Astrocyte (in vitro differentiated cells and primary cell): ENCODE measurements around the gene CALU. TPM values are rescaled to one million over a fixed set of nuclear protein-coding genes. Genes with fewer than 3 reads are reported as not detected.

Experiments
- DNase-seq: peaks from one replicate; pipeline ENCODE4 v3.0.0-alpha.2; 2010; ENCODE audit warnings: low read depth
- FAIRE-seq: peaks from 2 replicates; lab custom pipeline; 2011; peaks lifted over from hg19 to GRCh38; lab: Jason Lieb, UNC
- H2AFZ ChIP-seq: 2 replicates; pipeline ENCODE4 v1.6.0; 2012; ENCODE audit warnings: low read depth, low read length, inconsistent platforms
- H3K27ac ChIP-seq: 2 replicates; pipeline ENCODE4 v1.5.1; 2011; ENCODE audit warnings: low read depth, low read length, inconsistent platforms
- H3K27me3 ChIP-seq: 2 replicates; pipeline ENCODE4 v1.6.0; 2011; ENCODE audit warnings: low read length, inconsistent platforms; ENCODE audit not compliant: insufficient read depth
- H3K36me3 ChIP-seq: 2 replicates; pipeline ENCODE4 v1.5.1; 2011; ENCODE audit warnings: low read length, inconsistent platforms; ENCODE audit not compliant: insufficient read depth
- H3K4me1 ChIP-seq: 2 replicates; pipeline ENCODE4 v1.5.1; 2011; ENCODE audit warnings: low read length, inconsistent platforms; ENCODE audit not compliant: insufficient read depth
- H3K4me2 ChIP-seq: 2 replicates; pipeline ENCODE4 v1.6.0; 2012; ENCODE audit warnings: low read length, inconsistent platforms
- H3K4me3 ChIP-seq: 2 replicates; pipeline ENCODE4 v1.5.1; 2011; ENCODE audit warnings: low read depth, mild to moderate bottlenecking, low read length, inconsistent platforms; ENCODE audit not compliant: insufficient read depth
- H3K79me2 ChIP-seq: 2 replicates; pipeline ENCODE4 v1.6.0; 2012; ENCODE audit warnings: mild to moderate bottlenecking, low read length, inconsistent platforms; ENCODE audit not compliant: insufficient read depth
- H3K9ac ChIP-seq: 2 replicates; pipeline ENCODE4 v1.6.0; 2012; ENCODE audit warnings: mild to moderate bottlenecking, low read length, inconsistent platforms
- H3K9me3 ChIP-seq: 2 replicates; pipeline ENCODE4 v1.5.1; 2012; ENCODE audit warnings: low read depth, mild to moderate bottlenecking, low read length, inconsistent platforms; ENCODE audit not compliant: insufficient read depth
- H4K20me1 ChIP-seq: 2 replicates; pipeline ENCODE4 v1.6.0; 2012; ENCODE audit warnings: low read length, inconsistent platforms; ENCODE audit not compliant: insufficient read depth
- H3K27ac Mint-ChIP-seq: one replicate; pipeline ENCODE4 v1.8.0; 2021; ENCODE audit warnings: mild to moderate bottlenecking, mixed read lengths; ENCODE audit not compliant: unreplicated experiment
- H3K27me3 Mint-ChIP-seq: one replicate; pipeline ENCODE4 v1.8.0; 2021; ENCODE audit warnings: low read depth, mixed read lengths; ENCODE audit not compliant: unreplicated experiment
- H3K36me3 Mint-ChIP-seq: one replicate; pipeline ENCODE4 v1.8.0; 2021; ENCODE audit warnings: low read depth, mixed read lengths; ENCODE audit not compliant: unreplicated experiment
- H3K4me1 Mint-ChIP-seq: one replicate; pipeline ENCODE4 v1.8.0; 2021; ENCODE audit warnings: low read depth, mixed read lengths; ENCODE audit not compliant: unreplicated experiment
- H3K4me3 Mint-ChIP-seq: one replicate; pipeline ENCODE4 v1.8.0; 2021; ENCODE audit warnings: mild to moderate bottlenecking, moderate library complexity, mixed read lengths; ENCODE audit not compliant: unreplicated experiment
- H3K9me3 Mint-ChIP-seq: one replicate; pipeline ENCODE4 v1.8.0; 2021; ENCODE audit warnings: mild to moderate bottlenecking, mixed read lengths; ENCODE audit not compliant: unreplicated experiment
- CTCF ChIP-seq: IDR thresholded peaks from 2 replicates; pipeline ENCODE4 v1.5.1; 2011; ENCODE audit warnings: low read depth, mild to moderate bottlenecking, inconsistent platforms, low read length, moderate library complexity; ENCODE audit not compliant: insufficient read depth
- EZH2 ChIP-seq: IDR thresholded peaks from 2 replicates; pipeline ENCODE4 v1.6.1; 2012; ENCODE audit warnings: mild to moderate bottlenecking, low read length, inconsistent platforms; ENCODE audit not compliant: insufficient read depth
- total RNA-seq: library from RNA; stranded (reverse); gene quantifications from 2 replicates; pipeline ENCODE4 v1.2.1, GENCODE V29; 2021

The CALU gene
- total RNA-seq, 1 donor from 2014 or later = 670 TPM

GRCh38 chr7:128724743-128725142 is 14.4 kb upstream of the CALU start:
- Mint-ChIP-seq H3K4me3 (no peak overlapping the region), H3K27me3 (peaks cover 18% of the 10 kb centered on the region), H3K9me3 (no peaks in the 10 kb centered on the region), H3K36me3 (no peaks in the 10 kb centered on the region), H3K27ac (no peak overlapping the region), H3K4me1 (peaks cover 2% of the 10 kb centered on the region)
- peaks cover 7% of the 10 kb centered on the region for H3K27me3 ChIP-seq
- H3K9ac ChIP-seq = no peak overlapping the region
- H2AFZ ChIP-seq = no peak overlapping the region
- DNase-seq (no peak), FAIRE-seq (no peak)
- H3K79me2 ChIP-seq = no peaks in the 10 kb centered on the region
- H3K36me3 ChIP-seq = no peaks in the 10 kb centered on the region
- no peak overlapping the region for H3K4me3 ChIP-seq
- H3K4me1 ChIP-seq = peaks cover 10% of the 10 kb centered on the region
- H3K4me2 ChIP-seq = no peak overlapping the region
- H3K27ac ChIP-seq = no peak overlapping the region
- TF ChIP-seq CTCF = no peak
- no peak for TF ChIP-seq EZH2
- no peaks in the 10 kb centered on the region for H3K9me3 ChIP-seq
- H4K20me1 ChIP-seq = no peaks in the 10 kb centered on the region

- Histone ChIP-seq H3K4me2 (no peak overlapping the region), H3K79me2 (no peaks in the 10 kb centered on the region), H3K9me3 (no peaks in the 10 kb centered on the region), H3K27ac (no peak overlapping the region), H4K20me1 (no peaks in the 10 kb centered on the region), H3K27me3 (peaks cover 7% of the 10 kb centered on the region), H3K4me3 (no peak overlapping the region), H3K4me1 (peaks cover 10% of the 10 kb centered on the region), H2AFZ (no peak overlapping the region), H3K9ac (no peak overlapping the region), H3K36me3 (no peaks in the 10 kb centered on the region)
- H3K36me3 Mint-ChIP-seq = no peaks in the 10 kb centered on the region
- peaks cover 18% of the 10 kb centered on the region for H3K27me3 Mint-ChIP-seq
- no peak overlapping the region for H3K27ac Mint-ChIP-seq
- TF ChIP-seq EZH2 (no peak), CTCF (no peak)
- FAIRE-seq = no peak
- no peaks in the 10 kb centered on the region for H3K9me3 Mint-ChIP-seq
- no peak for DNase-seq
- H3K4me1 Mint-ChIP-seq = peaks cover 2% of the 10 kb centered on the region
- H3K4me3 Mint-ChIP-seq = no peak overlapping the region
Observed at GRCh38 chr7:128725531-128725930, 13.6 kb upstream of the CALU start.

- Histone ChIP-seq H3K79me2 (no peaks in the 10 kb centered on the region), H3K9me3 (no peaks in the 10 kb centered on the region), H2AFZ (no peak overlapping the region), H3K36me3 (no peaks in the 10 kb centered on the region), H3K4me1 (peaks cover 10% of the 10 kb centered on the region), H3K27ac (no peak overlapping the region), H3K4me3 (no peak overlapping the region), H3K9ac (no peak overlapping the region), H3K4me2 (no peak overlapping the region), H3K27me3 (peaks cover 8% of the 10 kb centered on the region), H4K20me1 (no peaks in the 10 kb centered on the region)
- Mint-ChIP-seq H3K27ac (no peak overlapping the region), H3K9me3 (no peaks in the 10 kb centered on the region), H3K4me3 (no peak overlapping the region), H3K4me1 (peaks cover 2% of the 10 kb centered on the region), H3K36me3 (peaks cover 4% of the 10 kb centered on the region), H3K27me3 (peaks cover 21% of the 10 kb centered on the region)
- FAIRE-seq (no peak), DNase-seq (no peak)
- TF ChIP-seq CTCF = no peak
- TF ChIP-seq EZH2 = no peak
Observed at GRCh38 chr7:128726059-128726736, 13.0 kb upstream of the CALU start.
